ENCODE measurements around the gene HELZ.
A peak's percentile ranks its signal among the peaks of the same experiment; 100 is the strongest.
"Not testable (repeated sequence)": the region's sequence is repeated elsewhere in the genome, so short reads cannot be mapped to it uniquely, and the experiment has no call there.

The HELZ gene

GRCh38 chr17:67270416-67270815 is 25.4 kb upstream of the HELZ start:
- DNase-seq (ENCODE audit: low read depth in 2 of 2): no peak

GRCh38 chr17:67266496-67266895 is 21.5 kb upstream of the HELZ start:
- DNase-seq (ENCODE audit: low read depth in 2 of 2): no peak

- no peak for DNase-seq (ENCODE audit: low read depth in 2 of 2)
Observed at GRCh38 chr17:67265436-67266019, 20.5 kb upstream of the HELZ start.

DNA sequence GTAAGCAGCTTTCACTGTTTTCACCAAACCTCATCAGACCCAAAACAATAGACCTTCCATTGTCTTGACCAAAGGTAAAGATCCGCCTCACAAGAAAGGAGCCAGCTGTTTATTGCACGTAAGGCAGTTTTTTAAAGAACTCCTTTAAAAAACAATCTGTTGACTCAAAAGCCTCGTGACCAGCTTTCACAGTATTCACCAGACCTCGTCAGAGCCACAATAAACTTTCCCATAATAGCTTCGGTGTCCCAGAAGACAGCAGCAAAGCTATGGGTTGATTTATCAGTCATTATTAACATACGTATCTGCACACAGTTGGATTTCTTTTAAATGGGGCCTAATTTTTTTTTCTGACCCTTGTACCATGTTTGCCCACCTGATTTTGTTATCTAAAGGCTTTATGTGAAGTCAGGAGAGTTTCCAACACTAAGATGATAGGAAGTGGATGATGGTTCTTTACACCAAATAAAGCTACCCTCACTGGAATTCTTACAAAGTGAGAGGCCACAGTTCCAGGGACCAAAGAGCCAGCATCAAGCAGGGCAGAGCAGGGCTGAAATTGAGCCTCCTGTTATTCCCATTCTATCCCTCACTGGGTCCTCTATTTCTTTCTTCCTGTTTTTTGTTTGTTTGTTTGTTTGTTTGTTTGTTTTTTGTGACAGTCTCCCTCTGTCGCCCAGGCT is 17.6 kb upstream of the HELZ start:
- no peak for DNase-seq (ENCODE audit: low read depth in 2 of 2)

GRCh38 chr17:67260170-67260987 is 15.4 kb upstream of the HELZ start:
- DNase-seq (ENCODE audit: low read depth in 2 of 2): no peak

- no peak for DNase-seq (ENCODE audit: low read depth in 2 of 2)
Observed at GRCh38 chr17:67258821-67259468, 13.9 kb upstream of the HELZ start.

DNA sequence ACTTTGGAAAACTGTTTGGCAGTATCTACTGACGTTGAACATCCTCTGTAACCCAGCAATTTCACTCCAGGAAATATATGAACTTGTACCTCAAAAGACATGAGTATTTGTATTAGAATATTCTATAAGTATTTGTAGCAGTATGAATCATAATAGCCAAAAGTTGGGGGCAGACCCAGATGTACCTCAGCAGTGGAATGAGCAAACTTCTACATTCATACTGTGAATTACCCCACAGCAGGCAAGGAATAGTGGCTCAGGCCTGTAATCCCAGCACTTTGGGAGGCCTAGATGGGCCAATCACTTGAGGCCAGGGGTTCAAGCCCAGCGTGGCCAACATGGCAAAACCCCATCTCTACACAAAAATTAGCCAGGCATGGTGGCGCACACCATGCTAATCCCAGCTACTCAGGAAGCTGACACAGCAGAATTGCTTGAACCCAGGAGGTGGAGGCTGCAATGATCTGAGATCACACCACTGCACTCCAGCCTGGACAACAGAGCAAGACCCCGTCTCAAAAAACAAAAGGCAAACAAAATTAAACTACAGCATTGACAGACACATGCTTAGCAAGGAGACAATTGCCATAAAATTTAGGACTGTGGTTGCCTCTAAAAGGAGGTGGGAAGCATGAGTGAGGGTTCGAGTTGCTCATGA is 11.2 kb upstream of the HELZ start:
- DNase-seq (ENCODE audit: low read depth in 2 of 2): no peak

DNA sequence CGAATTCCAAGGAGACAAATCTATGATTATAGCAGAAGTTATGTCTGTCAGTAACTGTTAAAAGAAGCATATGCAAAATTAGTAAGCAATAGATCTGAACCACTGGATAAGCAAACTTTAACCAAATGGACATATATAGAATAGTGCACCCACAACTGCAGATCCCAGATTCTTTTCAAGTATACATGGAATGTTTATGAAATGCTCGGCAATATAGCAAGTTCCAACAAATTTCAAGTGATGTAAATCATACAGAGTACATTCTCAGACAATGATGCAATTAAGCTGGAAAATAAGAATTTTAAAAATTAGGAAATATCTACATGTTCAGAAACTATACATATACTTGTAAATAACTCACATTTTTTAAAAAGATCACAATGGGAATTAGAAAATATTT is 8.4 kb upstream of the HELZ start:
- no peak for DNase-seq (ENCODE audit: low read depth in 2 of 2)

DNA sequence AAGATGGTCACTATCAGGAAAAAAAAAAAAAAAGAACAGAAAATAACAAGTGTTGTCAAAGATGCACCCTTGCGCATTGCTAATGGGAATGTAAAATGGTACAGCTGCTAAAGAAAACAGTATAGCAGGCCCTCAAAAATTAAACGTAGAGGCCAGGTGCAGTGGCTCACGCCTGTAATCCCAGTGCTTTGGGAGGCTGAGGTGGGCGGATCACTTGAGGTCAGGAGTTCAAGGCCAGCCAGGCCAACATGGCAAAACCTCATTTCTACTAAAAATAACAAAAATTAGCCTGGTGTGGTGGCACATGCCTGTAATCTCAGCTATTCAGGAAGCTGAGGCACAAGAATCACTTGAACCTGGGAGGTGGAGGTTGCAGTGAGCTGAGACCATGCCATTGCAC is 6.6 kb upstream of the HELZ start:
- not testable (repeated sequence) for DNase-seq (ENCODE audit: low read depth in 2 of 2)

GRCh38 chr17:67248291-67248690 is 3.3 kb upstream of the HELZ start:
- no peak for DNase-seq (ENCODE audit: low read depth in 2 of 2)

- no peak for DNase-seq (ENCODE audit: low read depth in 2 of 2)
Observed at GRCh38 chr17:67247416-67247900, 2.5 kb upstream of the HELZ start.

DNA sequence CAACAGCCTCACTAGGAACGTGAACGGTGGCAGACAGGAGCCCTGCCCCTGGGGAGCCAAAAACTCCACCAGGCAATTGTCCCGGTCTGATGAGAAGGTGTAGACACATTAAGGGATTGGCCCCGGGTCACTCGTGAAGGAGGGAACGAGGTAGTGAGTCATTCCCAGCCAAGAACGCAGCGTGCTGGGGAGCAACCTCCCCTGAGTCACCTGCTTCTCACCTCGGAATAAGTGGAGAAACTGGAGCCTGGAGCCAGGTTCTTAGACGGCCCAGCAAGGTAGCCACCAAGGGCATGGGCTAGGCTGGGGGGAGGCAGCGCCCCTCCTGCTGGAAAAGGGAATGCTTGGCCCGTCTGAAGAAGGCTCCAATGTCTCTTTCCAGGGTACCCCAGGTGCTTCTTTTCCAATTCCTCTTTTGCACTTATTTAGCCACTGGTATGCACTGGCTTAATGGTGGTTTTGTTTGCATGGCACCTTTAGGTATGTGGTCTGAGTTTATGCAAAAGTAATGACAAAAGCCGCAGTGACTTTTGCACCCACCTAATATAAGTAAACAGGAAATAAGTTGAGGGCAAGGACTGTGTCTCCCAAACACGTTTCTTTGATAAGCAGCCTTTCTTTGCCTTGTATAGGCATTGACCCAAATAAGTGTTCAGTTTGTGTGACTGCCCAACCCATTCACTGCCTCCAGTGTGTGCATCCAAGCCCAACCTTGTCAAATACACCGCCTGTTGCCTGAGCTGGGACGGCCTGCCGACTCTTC is 1.8 kb upstream of the HELZ start:
- DNase-seq (ENCODE audit: low read depth in 2 of 2): no peak

DNA sequence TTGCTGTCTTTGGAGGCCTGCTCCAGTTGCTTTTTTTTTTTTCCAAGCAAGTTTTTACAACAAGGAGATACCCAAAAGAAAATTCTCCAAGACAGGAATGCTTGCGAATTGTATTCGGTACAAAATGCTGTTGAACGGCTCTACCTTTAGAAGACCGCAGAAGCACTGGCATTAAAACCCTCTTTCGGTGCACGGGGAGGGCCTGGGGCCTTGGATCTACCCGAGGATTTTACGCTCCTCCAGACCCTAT is 1.3 kb upstream of the HELZ start:
- no peak for DNase-seq (ENCODE audit: low read depth in 2 of 2)

DNA sequence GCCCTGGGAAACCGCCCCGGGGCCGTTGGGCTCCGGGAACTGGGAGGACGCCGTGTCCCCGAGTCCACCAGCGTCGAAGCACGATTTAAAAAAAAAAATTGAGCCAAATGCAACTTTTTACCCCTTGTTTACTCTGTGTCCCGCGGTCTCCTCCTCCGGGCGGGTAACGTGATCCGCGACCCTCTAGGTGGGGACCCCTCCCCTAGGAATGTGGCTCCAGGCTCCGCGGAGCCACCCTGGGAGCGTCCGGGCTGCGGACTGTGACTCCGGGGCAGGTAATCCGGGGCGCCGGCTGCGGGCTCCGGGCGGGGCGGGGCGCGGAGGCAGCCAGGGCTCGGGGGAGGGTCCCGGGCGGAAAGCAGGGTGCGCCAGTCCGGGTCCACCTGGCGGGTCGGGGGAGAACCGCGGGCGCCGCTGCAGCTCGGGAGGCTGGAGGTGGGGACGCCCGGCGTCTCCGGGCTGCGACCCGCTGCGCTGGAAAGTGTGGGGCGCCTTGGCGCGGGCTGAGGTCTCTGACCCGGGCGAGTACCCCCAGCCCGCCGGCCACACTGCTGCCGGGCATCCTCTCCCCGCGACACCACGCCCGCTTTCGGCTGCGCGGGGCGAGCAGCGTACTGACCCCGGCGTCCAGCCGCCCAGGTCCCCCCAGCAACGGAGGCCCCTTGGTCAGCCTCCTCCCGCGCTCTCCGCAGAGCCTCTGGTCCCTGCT is 852 bp upstream of the HELZ start:
- DNase-seq (ENCODE audit: low read depth in 2 of 2): peak in 1 of 2 donors; percentile 28

- no peak for DNase-seq (ENCODE audit: low read depth in 2 of 2)
Observed at GRCh38 chr17:67244431-67245072, 444 bp downstream of the HELZ start.

DNA sequence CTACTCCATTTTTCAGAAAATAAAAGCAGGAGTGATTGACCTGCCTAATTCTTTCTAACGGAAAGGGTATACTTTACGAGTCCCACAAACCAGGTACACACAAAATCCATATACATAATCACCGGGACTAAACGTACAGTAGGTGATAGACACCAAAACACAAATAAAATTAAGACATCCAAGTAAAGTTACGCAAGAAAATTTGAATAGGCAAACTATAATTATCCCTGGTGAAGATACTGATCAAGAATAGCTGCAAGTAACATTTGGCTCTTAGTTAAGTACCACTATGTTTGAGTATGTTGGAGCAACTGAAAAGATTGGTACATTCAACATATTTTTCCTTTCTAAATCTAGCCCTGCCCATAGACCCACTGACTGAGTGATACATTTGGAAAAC is 1.7 kb downstream of the HELZ start:
- DNase-seq (ENCODE audit: low read depth in 2 of 2): no peak

- no peak for DNase-seq (ENCODE audit: low read depth in 2 of 2)
Observed at GRCh38 chr17:67241719-67242341, 3.2 kb downstream of the HELZ start.

- no peak for DNase-seq (ENCODE audit: low read depth in 2 of 2)
Observed at GRCh38 chr17:67239597-67239996, 5.4 kb downstream of the HELZ start.

DNA sequence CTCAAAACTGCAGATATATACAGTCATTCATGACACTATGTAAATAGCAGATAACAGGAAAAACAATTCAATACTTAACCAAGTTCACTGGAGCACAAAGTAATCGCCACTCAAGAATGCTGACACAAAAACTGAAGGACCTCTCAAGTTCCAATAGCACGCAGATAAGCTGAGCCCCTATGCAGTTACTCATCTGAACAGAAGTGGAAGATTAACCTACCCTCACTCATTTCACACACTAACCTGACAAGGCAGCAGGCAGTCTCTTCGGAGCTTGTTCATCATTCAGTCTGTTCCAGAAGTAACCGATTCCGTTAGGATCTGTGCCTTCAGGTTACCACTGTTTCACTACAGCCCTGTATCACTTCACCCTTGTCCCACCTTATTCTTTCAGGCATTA is 6.0 kb downstream of the HELZ start:
- DNase-seq (ENCODE audit: low read depth in 2 of 2): no peak

GRCh38 chr17:67232441-67232840 is 12.6 kb downstream of the HELZ start:
- no peak for DNase-seq (ENCODE audit: low read depth in 2 of 2)
